Medulla oblongata (tissue), 1 donor: ENCODE data around the gene C3orf70.

Source experiments
- DNase-seq: peaks from one replicate; pipeline ENCODE4 v3.0.0-alpha.2; 2015; ENCODE audit errors: extremely low spot score

C3orf70 gene

GRCh38 chr3:185052631-185053030 is 100.2 kb downstream of the C3orf70 start:
- no peak for DNase-seq

GRCh38 chr3:185051801-185052200 is 101.1 kb downstream of the C3orf70 start:
- DNase-seq: no peak

GRCh38 chr3:185049710-185050109 is 103.2 kb downstream of the C3orf70 start:
- no peak for DNase-seq

GRCh38 chr3:185046603-185047002 is 106.3 kb downstream of the C3orf70 start:
- DNase-seq: no peak

- DNase-seq: no peak
Measured at GRCh38 chr3:185046164-185046515, 106.7 kb downstream of the C3orf70 start.

GRCh38 chr3:185042312-185043050 is 110.4 kb downstream of the C3orf70 start:
- DNase-seq: no peak

- DNase-seq: no peak
Measured at GRCh38 chr3:185041540-185041939, 111.3 kb downstream of the C3orf70 start.

GRCh38 chr3:185040425-185040824 is 112.4 kb downstream of the C3orf70 start:
- no peak for DNase-seq

- no peak for DNase-seq
Measured at GRCh38 chr3:185037801-185038200, 115.1 kb downstream of the C3orf70 start.

GRCh38 chr3:185030951-185031350 is 121.9 kb downstream of the C3orf70 start:
- no peak for DNase-seq

GRCh38 chr3:185030399-185030798 is 122.5 kb downstream of the C3orf70 start:
- no peak for DNase-seq

- DNase-seq: no peak
Measured at GRCh38 chr3:185029086-185029485, 123.8 kb downstream of the C3orf70 start.

GRCh38 chr3:185028121-185028520 is 124.7 kb downstream of the C3orf70 start:
- no peak for DNase-seq
